ENCODE measurements around the gene TAGLN2.

TAGLN2 gene

DNA sequence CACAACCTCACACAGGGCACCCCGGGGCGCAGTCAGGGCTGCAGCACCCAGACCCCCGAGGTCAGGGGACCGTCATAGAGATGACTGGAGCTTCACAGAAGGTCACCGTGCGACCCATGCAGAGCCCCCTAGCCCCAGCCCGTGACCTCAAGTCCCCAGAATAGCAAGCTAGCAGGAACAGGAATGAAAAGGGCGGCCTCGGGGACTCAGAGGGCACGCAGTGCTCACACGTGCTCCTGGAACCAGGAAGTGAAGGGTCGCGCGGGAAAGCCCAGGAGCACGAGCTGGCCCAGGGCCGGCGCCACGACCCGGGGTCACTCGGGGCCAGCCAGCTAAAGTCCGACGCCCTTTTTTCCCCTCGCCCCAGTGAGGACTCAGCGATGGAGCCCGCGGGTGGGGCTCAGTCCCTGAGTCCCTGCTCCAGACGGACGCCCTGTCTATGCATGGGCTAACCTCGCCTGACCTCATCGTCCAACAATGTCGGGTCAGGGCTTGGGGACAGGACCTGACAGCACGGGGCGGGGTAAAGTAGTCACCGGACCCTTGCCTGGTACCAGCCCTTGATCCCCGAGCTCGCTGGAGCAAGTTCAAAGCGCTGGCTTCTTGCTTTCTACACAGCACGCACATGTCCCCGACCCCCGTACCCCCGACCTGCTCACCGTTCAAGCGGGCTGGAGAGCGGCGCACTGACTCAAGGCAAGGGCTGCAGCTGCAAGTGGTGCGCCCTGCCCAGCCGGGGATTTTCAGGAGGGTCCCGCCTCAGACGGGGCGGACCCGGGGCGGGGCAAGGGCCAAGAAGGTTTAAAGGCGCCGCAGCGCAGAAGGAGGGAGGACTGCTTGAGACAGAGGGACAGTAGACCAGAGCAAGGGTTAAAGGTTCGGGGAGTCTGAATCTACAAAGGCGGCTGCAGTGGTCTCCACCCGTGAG is at the start of gene TAGLN2:
Gene TAGLN2, minus strand, starts transcription at position 717 of the 928 bp plus-strand sequence. CDS start 4,998 bp downstream, outside the sequence.
- DNase-seq (ENCODE audit: low spot score): peak; percentile 95
- peak; percentile 5 for TF ChIP-seq CTCF (IDR thresholded peaks at IDR 0.05; ENCODE audit: extremely low read depth, insufficient read depth, missing control alignments)
- in situ Hi-C loops (cut with MboI; ENCODE audit: low pct_unique_long_range_greater_than_20kb, low sequenced_read_pairs, unreplicated experiment): no loop called here

DNA sequence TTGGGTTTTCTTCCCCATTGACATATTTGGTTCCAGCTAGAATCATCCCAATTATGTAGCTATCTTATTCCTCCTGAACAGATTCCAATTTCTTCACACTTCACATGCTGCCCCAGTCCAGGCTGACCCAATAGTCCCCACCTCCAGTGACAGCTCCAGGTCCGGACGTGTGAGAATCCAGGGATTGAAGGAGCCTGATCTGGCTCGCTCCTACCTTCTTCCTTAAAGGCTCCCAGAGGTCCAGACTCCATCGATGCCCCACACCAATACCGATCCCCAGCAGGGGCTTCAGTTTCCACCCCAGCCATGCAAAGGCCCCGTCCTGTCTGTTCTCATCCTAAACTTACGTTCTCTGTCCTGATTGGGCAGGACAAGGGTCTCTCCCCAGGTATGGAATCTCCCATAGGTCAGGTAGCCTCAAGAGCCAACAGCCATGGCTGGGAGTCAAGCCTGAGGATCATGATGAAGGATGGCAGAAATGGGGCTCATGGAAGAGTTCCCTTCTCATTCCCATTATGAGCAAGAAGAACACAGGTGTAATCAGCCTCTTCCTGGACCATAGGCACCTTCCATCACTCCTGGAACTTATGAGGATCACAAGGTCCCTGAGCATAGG is 49.2 kb upstream of the TAGLN2 start:
- TF ChIP-seq CTCF (IDR thresholded peaks at IDR 0.05; ENCODE audit: extremely low read depth, insufficient read depth, missing control alignments): no peak
- in situ Hi-C loops (cut with MboI; ENCODE audit: low pct_unique_long_range_greater_than_20kb, low sequenced_read_pairs, unreplicated experiment): no loop called here

DNA sequence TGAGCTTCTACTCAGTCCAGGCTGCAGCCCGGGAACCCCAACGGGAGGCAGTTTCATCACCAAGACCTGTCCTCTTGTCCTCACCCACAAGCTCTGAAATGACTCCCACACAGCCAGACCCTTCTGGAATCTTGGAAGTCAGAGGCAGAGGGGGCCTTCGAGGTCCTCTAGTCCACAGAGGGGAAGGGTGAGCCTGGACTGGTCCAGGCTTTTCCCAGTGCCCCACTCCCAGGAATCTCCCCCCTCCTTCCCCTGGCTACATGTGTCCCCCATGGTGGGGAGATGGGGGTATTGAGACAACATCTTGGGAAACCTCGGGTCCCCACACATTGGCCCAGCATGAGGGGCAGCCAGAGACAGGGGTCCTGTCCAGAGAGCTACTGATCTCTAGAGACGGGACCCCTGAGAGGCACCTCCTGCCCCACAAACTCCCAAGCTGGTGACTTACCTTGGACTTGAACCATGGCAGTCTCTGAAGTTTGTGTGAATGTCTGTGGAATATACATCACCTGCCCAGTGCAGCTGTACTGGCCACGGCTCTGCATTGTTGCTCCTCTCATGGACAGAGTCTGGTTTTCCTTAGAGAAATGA is 48.1 kb upstream of the TAGLN2 start:
- TF ChIP-seq CTCF (IDR thresholded peaks at IDR 0.05; ENCODE audit: extremely low read depth, insufficient read depth, missing control alignments): no peak
- DNase-seq (ENCODE audit: low spot score): no peak
- in situ Hi-C loops (cut with MboI; ENCODE audit: low pct_unique_long_range_greater_than_20kb, low sequenced_read_pairs, unreplicated experiment): no loop called here

More for the DNA sequence above, 49.2 kb upstream of the TAGLN2 start:
- DNase-seq (ENCODE audit: low spot score): no peak

- DNase-seq (ENCODE audit: low spot score): no peak
- in situ Hi-C loops (cut with MboI; ENCODE audit: low pct_unique_long_range_greater_than_20kb, low sequenced_read_pairs, unreplicated experiment): no loop called here
- no peak for TF ChIP-seq CTCF (IDR thresholded peaks at IDR 0.05; ENCODE audit: extremely low read depth, insufficient read depth, missing control alignments)
Observed at GRCh38 chr1:159972443-159973205, 47.3 kb upstream of the TAGLN2 start.

- no peak for TF ChIP-seq CTCF (IDR thresholded peaks at IDR 0.05; ENCODE audit: extremely low read depth, insufficient read depth, missing control alignments)
- in situ Hi-C loops (cut with MboI; ENCODE audit: low pct_unique_long_range_greater_than_20kb, low sequenced_read_pairs, unreplicated experiment): no loop called here
- DNase-seq (ENCODE audit: low spot score): no peak
Observed at GRCh38 chr1:159970932-159971342, 45.6 kb upstream of the TAGLN2 start.

DNA sequence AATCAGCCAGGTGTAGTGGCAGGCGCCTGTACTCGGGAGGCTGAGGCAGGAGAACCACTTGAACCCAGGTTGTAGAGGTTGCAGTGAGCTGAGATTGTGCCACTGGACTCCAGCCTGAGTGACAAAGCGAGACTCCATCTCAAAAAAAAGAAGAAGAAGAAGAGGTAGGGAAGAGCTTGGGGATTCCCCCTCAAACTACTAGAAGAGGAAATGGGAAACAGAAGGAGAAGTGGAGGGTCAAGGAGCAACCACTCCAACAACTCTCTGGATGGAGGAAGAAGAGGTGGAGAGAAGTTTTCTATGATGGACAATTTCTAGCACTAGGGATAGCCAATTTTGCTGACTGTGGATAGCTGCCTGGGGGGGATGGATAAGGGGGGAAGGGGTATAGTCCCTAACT is 43.6 kb upstream of the TAGLN2 start:
- DNase-seq (ENCODE audit: low spot score): no peak
- no peak for TF ChIP-seq CTCF (IDR thresholded peaks at IDR 0.05; ENCODE audit: extremely low read depth, insufficient read depth, missing control alignments)
- in situ Hi-C loops (cut with MboI; ENCODE audit: low pct_unique_long_range_greater_than_20kb, low sequenced_read_pairs, unreplicated experiment): no loop called here

All from GM13977 (cell line).